Liver (tissue), 9 donors: ENCODE results near the gene DMAP1. TPM values are rescaled to one million over a fixed set of nuclear protein-coding genes. Genes with fewer than 3 reads are reported as not detected.

Experiments
- DNase-seq: peaks from one replicate; pipeline ENCODE4 v3.0.0-alpha.2; 2017; ENCODE audit warnings: low spot score
- H3K27ac ChIP-seq, 2 donors: one replicate each; pipeline ENCODE4 v1.7.0; 2013; ENCODE audit warnings: inconsistent platforms in 2 of 2, low read length in 2 of 2, control low read depth in 1 of 2, low read depth in 1 of 2, mild to moderate bottlenecking in 1 of 2
- H3K27me3 ChIP-seq, 4 donors: one replicate each; pipeline versions ENCODE4 v1.6.1 to v1.7.0; 2013; ENCODE audit warnings: low read length in 3 of 4, inconsistent platforms in 1 of 4, mild to moderate bottlenecking in 1 of 4, moderate library complexity in 1 of 4; ENCODE audit not compliant: control insufficient read depth in 4 of 4, insufficient read depth in 4 of 4
- H3K36me3 ChIP-seq, 4 donors: one replicate each; pipeline versions ENCODE4 v1.6.1 to v1.7.0; 2013; ENCODE audit warnings: low read length in 3 of 4, mild to moderate bottlenecking in 3 of 4, low read depth in 1 of 4, moderate library complexity in 1 of 4; ENCODE audit not compliant: control insufficient read depth in 4 of 4, insufficient read depth in 3 of 4
- H3K4me1 ChIP-seq, 4 donors: one replicate each; pipeline versions ENCODE4 v1.6.1 to v1.7.0; 2013; ENCODE audit warnings: low read length in 3 of 4, mild to moderate bottlenecking in 3 of 4, moderate library complexity in 1 of 4; ENCODE audit not compliant: control insufficient read depth in 4 of 4, insufficient read depth in 4 of 4
- H3K4me3 ChIP-seq, 3 donors: one replicate each; pipeline versions ENCODE4 v1.6.1 to v1.7.0; 2013; ENCODE audit warnings: low read length in 3 of 3, control low read depth in 1 of 3, low read depth in 1 of 3, mild to moderate bottlenecking in 1 of 3
- H3K9ac ChIP-seq, 2 donors: one replicate each; pipeline ENCODE4 v1.7.0; 2013; ENCODE audit warnings: low read length in 2 of 2, mild to moderate bottlenecking in 2 of 2, moderate library complexity in 2 of 2, control low read depth in 1 of 2, low read depth in 1 of 2
- H3K9me3 ChIP-seq, 4 donors: one replicate each; pipeline versions ENCODE4 v1.6.1 to v1.7.0; 2013; ENCODE audit warnings: low read length in 3 of 4; ENCODE audit not compliant: control insufficient read depth in 4 of 4
- EGR1 ChIP-seq, 2 donors: IDR thresholded peaks; 2 replicates each; pipeline ENCODE4 v1.6.1; 2016 to 2018; ENCODE audit warnings: antibody characterized with exemption in 2 of 2, low read depth in 2 of 2
- FOXA1 ChIP-seq: IDR thresholded peaks from 2 replicates; pipeline ENCODE4 v1.6.1; 2016; ENCODE audit warnings: antibody characterized with exemption
- FOXA2 ChIP-seq: IDR thresholded peaks from 2 replicates; pipeline ENCODE4 v1.6.1; 2016; ENCODE audit warnings: antibody characterized with exemption
- GABPA ChIP-seq, 2 donors: IDR thresholded peaks in 1 of 2; conservative IDR thresholded peaks in 1 of 2; 2 replicates each; pipeline ENCODE4 v1.6.1; 2016; ENCODE audit warnings: antibody characterized with exemption in 2 of 2, mild to moderate bottlenecking in 1 of 2, moderate library complexity in 1 of 2
- HNF4A ChIP-seq, 2 donors: conservative IDR thresholded peaks; 2 replicates each; pipeline ENCODE4 v1.6.1; 2016; ENCODE audit warnings: antibody characterized with exemption in 2 of 2, mild to moderate bottlenecking in 2 of 2
- HNF4G ChIP-seq: IDR thresholded peaks from 2 replicates; pipeline ENCODE4 v1.6.1; 2016; ENCODE audit warnings: antibody characterized with exemption
- JUND ChIP-seq, 2 donors: IDR thresholded peaks; 2 replicates each; pipeline ENCODE4 v1.6.1; 2016; ENCODE audit warnings: antibody characterized with exemption in 2 of 2
- NR2F2 ChIP-seq: IDR thresholded peaks from 2 replicates; pipeline ENCODE4 v1.6.1; 2016; ENCODE audit warnings: antibody characterized with exemption
- RAD21 ChIP-seq, 2 donors: IDR thresholded peaks; 2 replicates each; pipeline ENCODE4 v1.6.1; 2016; ENCODE audit warnings: antibody characterized with exemption in 2 of 2, mild to moderate bottlenecking in 2 of 2
- RXRA ChIP-seq, 2 donors: IDR thresholded peaks; 2 replicates each; pipeline ENCODE4 v1.6.1; 2017 to 2018; ENCODE audit warnings: antibody characterized with exemption in 2 of 2, mild to moderate bottlenecking in 1 of 2
- SP1 ChIP-seq: IDR thresholded peaks from 2 replicates; pipeline ENCODE4 v1.6.1; 2018; ENCODE audit warnings: antibody characterized with exemption, mild to moderate bottlenecking
- TAF1 ChIP-seq: conservative IDR thresholded peaks from 2 replicates; pipeline ENCODE4 v1.6.1; 2016; ENCODE audit warnings: antibody characterized with exemption, mild to moderate bottlenecking
- YY1 ChIP-seq: IDR thresholded peaks from 2 replicates; pipeline ENCODE4 v1.6.1; 2016; ENCODE audit warnings: antibody characterized with exemption, mild to moderate bottlenecking
- WGBS: extraction: QIAGEN DNeasy Blood & Tissue Kit; methylation state at CpG from one replicate; pipeline ENCODE4 v1.1.7; 2013; 5-methylcytosine and 5-hydroxymethylcytosine counted together
- polyA plus RNA-seq, 2 donors: library from polyadenylated mRNA; stranded (reverse) in 1 of 2; unstranded in 1 of 2; fragments of 200-250 nt in 1 of 2; fragments of >200 nt in 1 of 2; fragmentation: Nextera tagmentation in 1 of 2; extraction: Ambion mirVana in 1 of 2; gene quantifications; one replicate each; pipeline versions ENCODE4 v1.2.1 to v1.2.3, GENCODE V29; 2013 to 2015
- total RNA-seq, 2 donors: library from RNA; depleted of rRNA; stranded (reverse); fragments of >200 nt; gene quantifications; one replicate each; pipeline ENCODE4 v1.2.3, GENCODE V29; 2014
- TF ChIP-seq, protein P1 (sequence below): fragments of 150-350 bp; IDR thresholded peaks from 2 replicates; pipeline ENCODE4 v1.5.1; 2017; ENCODE audit warnings: improper control_type of control experiment, low read depth, low read length; ENCODE audit not compliant: missing input control
- TF ChIP-seq, protein P2 (sequence below): IDR thresholded peaks from 2 replicates; pipeline ENCODE4 v1.6.1; 2016; ENCODE audit warnings: antibody characterized with exemption
- TF ChIP-seq, protein P3 (sequence below): IDR thresholded peaks from 2 replicates; pipeline ENCODE4 v1.6.1; 2016; ENCODE audit warnings: antibody characterized with exemption
- TF ChIP-seq, protein P4 (sequence below): IDR thresholded peaks from 2 replicates; pipeline ENCODE4 v1.6.1; 2016; ENCODE audit warnings: antibody characterized with exemption, mild to moderate bottlenecking
- TF ChIP-seq, protein P5 (sequence below): IDR thresholded peaks from 2 replicates; pipeline ENCODE4 v1.6.1; 2016; ENCODE audit warnings: antibody characterized with exemption
- donor health status: healthy.
- donor health status: healthy.
- donor health status: healthy.
- donor health status: healthy.
- donor health status: healthy.

DMAP1 gene
- total and polyA plus RNA-seq, 4 donors = 15.3 to 24.8 (median 18.3) TPM

DNA sequence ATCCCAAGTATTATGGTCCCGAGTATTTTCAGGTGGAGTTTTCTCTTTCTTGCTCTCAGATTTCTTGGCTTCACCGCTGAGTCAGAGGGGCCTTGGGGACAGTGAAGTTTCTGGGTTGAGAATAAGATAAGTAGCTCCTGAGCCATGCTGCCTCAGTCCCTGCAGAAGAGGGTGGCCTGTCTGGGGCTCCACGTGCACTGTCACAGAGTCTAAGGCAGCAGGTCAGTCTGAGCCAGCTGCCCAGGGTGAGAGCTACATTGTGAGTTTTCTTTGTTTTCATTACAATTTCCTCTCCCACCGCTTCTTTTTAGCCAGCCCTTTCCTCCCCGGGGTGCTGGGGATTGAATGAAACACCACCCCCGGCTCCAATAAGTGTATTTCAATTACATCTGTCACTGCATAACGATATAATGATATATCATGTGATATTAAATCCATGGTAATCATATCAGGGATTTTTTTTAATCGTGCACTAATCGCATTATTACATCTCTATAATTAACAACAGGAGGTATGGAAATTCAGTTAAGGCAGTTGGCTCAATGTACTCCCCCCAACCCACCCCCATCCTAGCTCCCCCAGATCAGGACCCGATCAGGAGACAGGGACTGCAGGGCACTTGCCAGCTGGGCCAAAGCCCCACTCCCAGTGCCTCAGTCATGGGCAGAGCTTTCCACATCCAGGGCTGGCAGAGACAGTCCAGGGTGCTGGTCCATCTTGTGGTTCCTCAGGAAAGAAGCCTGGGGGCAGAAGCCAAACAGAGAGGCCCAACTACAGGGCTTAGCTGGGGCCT lies 43.7 kb downstream of the DMAP1 start:
- H3K4me3 ChIP-seq = no peak overlapping the region
- no peak for DNase-seq
- no peak overlapping the region for H3K9ac ChIP-seq
- TF ChIP-seq FOXA1 (no peak), EGR1 (IDR thresholded peaks at IDR 0.05; ENCODE audit: low read depth in 2 of 2) (no peak), YY1 (no peak), RXRA (IDR thresholded peaks at IDR 0.05) (no peak), HNF4A (conservative IDR thresholded peaks at IDR 0.05) (no peak), GABPA (IDR thresholded peaks at IDR 0.05 in 1 of 2, conservative IDR thresholded peaks at IDR 0.05 in 1 of 2) (no peak), FOXA2 (no peak), RAD21 (IDR thresholded peaks at IDR 0.05) (no peak), TAF1 (no peak), SP1 (no peak), NR2F2 (no peak), JUND (IDR thresholded peaks at IDR 0.05) (no peak), HNF4G (no peak)
- TF ChIP-seq, protein P1, sequence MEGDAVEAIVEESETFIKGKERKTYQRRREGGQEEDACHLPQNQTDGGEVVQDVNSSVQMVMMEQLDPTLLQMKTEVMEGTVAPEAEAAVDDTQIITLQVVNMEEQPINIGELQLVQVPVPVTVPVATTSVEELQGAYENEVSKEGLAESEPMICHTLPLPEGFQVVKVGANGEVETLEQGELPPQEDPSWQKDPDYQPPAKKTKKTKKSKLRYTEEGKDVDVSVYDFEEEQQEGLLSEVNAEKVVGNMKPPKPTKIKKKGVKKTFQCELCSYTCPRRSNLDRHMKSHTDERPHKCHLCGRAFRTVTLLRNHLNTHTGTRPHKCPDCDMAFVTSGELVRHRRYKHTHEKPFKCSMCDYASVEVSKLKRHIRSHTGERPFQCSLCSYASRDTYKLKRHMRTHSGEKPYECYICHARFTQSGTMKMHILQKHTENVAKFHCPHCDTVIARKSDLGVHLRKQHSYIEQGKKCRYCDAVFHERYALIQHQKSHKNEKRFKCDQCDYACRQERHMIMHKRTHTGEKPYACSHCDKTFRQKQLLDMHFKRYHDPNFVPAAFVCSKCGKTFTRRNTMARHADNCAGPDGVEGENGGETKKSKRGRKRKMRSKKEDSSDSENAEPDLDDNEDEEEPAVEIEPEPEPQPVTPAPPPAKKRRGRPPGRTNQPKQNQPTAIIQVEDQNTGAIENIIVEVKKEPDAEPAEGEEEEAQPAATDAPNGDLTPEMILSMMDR = no peak
- TF ChIP-seq, protein P2, sequence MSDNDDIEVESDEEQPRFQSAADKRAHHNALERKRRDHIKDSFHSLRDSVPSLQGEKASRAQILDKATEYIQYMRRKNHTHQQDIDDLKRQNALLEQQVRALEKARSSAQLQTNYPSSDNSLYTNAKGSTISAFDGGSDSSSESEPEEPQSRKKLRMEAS = no peak
- TF ChIP-seq, protein P3, sequence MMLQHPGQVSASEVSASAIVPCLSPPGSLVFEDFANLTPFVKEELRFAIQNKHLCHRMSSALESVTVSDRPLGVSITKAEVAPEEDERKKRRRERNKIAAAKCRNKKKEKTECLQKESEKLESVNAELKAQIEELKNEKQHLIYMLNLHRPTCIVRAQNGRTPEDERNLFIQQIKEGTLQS = no peak
- TF ChIP-seq, protein P4, sequence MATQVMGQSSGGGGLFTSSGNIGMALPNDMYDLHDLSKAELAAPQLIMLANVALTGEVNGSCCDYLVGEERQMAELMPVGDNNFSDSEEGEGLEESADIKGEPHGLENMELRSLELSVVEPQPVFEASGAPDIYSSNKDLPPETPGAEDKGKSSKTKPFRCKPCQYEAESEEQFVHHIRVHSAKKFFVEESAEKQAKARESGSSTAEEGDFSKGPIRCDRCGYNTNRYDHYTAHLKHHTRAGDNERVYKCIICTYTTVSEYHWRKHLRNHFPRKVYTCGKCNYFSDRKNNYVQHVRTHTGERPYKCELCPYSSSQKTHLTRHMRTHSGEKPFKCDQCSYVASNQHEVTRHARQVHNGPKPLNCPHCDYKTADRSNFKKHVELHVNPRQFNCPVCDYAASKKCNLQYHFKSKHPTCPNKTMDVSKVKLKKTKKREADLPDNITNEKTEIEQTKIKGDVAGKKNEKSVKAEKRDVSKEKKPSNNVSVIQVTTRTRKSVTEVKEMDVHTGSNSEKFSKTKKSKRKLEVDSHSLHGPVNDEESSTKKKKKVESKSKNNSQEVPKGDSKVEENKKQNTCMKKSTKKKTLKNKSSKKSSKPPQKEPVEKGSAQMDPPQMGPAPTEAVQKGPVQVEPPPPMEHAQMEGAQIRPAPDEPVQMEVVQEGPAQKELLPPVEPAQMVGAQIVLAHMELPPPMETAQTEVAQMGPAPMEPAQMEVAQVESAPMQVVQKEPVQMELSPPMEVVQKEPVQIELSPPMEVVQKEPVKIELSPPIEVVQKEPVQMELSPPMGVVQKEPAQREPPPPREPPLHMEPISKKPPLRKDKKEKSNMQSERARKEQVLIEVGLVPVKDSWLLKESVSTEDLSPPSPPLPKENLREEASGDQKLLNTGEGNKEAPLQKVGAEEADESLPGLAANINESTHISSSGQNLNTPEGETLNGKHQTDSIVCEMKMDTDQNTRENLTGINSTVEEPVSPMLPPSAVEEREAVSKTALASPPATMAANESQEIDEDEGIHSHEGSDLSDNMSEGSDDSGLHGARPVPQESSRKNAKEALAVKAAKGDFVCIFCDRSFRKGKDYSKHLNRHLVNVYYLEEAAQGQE = no peak
- no peaks in the 10 kb centered on the region for H3K36me3 ChIP-seq
- WGBS = 94% methylated on average over 10 of the region's 10 CpGs
- H3K27ac ChIP-seq = no peak overlapping the region
- no peaks in the 10 kb centered on the region for H3K9me3 ChIP-seq
- H3K4me1 ChIP-seq = no peaks in the 10 kb centered on the region
- no peaks in the 10 kb centered on the region for H3K27me3 ChIP-seq

DNA sequence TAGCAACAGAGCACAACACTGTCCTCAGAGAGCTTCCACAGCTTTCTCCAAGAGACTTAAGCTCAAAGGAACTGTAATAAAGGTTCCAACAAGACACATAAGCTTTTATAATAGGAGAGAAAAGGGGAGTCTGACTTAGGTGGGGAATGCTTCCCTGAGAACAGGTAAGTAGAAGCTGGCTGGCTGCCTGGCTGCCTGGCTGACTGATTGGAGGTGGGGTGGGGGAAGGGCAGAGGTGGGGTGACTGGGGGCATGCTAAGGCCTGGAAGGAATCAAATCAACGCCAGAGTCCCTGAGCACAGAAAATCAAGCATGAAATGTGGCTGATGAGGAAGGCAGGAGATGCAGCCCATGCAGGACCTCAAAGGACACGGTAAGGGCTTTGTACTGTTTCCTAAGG lies 45.8 kb downstream of the DMAP1 start:
- no peak overlapping the region for H3K9ac ChIP-seq
- TF ChIP-seq YY1 (no peak), JUND (IDR thresholded peaks at IDR 0.05) (no peak), HNF4G (no peak), EGR1 (IDR thresholded peaks at IDR 0.05; ENCODE audit: low read depth in 2 of 2) (no peak), SP1 (no peak), FOXA2 (no peak), TAF1 (no peak), RXRA (IDR thresholded peaks at IDR 0.05) (no peak), GABPA (IDR thresholded peaks at IDR 0.05 in 1 of 2, conservative IDR thresholded peaks at IDR 0.05 in 1 of 2) (no peak), NR2F2 (no peak), HNF4A (conservative IDR thresholded peaks at IDR 0.05) (no peak), RAD21 (IDR thresholded peaks at IDR 0.05) (no peak), FOXA1 (no peak)
- TF ChIP-seq, protein P5, sequence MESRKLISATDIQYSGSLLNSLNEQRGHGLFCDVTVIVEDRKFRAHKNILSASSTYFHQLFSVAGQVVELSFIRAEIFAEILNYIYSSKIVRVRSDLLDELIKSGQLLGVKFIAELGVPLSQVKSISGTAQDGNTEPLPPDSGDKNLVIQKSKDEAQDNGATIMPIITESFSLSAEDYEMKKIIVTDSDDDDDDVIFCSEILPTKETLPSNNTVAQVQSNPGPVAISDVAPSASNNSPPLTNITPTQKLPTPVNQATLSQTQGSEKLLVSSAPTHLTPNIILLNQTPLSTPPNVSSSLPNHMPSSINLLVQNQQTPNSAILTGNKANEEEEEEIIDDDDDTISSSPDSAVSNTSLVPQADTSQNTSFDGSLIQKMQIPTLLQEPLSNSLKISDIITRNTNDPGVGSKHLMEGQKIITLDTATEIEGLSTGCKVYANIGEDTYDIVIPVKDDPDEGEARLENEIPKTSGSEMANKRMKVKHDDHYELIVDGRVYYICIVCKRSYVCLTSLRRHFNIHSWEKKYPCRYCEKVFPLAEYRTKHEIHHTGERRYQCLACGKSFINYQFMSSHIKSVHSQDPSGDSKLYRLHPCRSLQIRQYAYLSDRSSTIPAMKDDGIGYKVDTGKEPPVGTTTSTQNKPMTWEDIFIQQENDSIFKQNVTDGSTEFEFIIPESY = no peak
- TF ChIP-seq, protein P3 = no peak
- TF ChIP-seq, protein P4 = no peak
- TF ChIP-seq, protein P2 = no peak

More for the DNA sequence above, 45.8 kb downstream of the DMAP1 start:
- H3K27ac ChIP-seq = no peak overlapping the region
- 96% methylated on average over 2 of the region's 2 CpGs for WGBS
- H3K27me3 ChIP-seq = no peaks in the 10 kb centered on the region
- H3K9me3 ChIP-seq = no peaks in the 10 kb centered on the region
- no peak overlapping the region for H3K4me3 ChIP-seq
- DNase-seq = no peak
- H3K4me1 ChIP-seq = no peaks in the 10 kb centered on the region
- H3K36me3 ChIP-seq = no peaks in the 10 kb centered on the region
